Spleen (tissue), 11 donors: ENCODE measurements around the gene ARFGEF3. TPM values are rescaled to one million over a fixed set of nuclear protein-coding genes. Genes with fewer than 3 reads are reported as not detected.

Source experiments
- DNase-seq: peaks from one replicate; pipeline ENCODE4 v3.0.0-alpha.2; 2020
- H3K27ac ChIP-seq, 8 donors: fragments of 200-600 bp; sonication (generic) in 7 of 8; 1 replicate in 4 of 8; 2 replicates in 4 of 8; pipeline versions ENCODE4 v1.5.0 to v1.8.0; 2016 to 2021; ENCODE audit warnings: inconsistent platforms in 4 of 8, mild to moderate bottlenecking in 4 of 8, moderate library complexity in 1 of 8
- H3K27me3 ChIP-seq, 7 donors: fragments of 200-600 bp; sonication (generic) in 6 of 7; replicated peaks in 1 of 7; 1 replicate in 4 of 7; 2 replicates in 3 of 7; pipeline versions ENCODE4 v1.5.0 to v1.8.0; 2016 to 2021; ENCODE audit warnings: inconsistent platforms in 3 of 7, mild to moderate bottlenecking in 1 of 7
- H3K36me3 ChIP-seq, 6 donors: fragments of 200-600 bp; sonication (generic) in 5 of 6; 1 replicate in 4 of 6; 2 replicates in 2 of 6; pipeline versions ENCODE4 v1.5.0 to v1.8.0; 2016 to 2021; ENCODE audit warnings: inconsistent platforms in 2 of 6
- H3K4me1 ChIP-seq, 6 donors: fragments of 200-600 bp; sonication (generic) in 5 of 6; 1 replicate in 3 of 6; 2 replicates in 3 of 6; pipeline versions ENCODE4 v1.5.0 to v1.8.0; 2016 to 2021; ENCODE audit warnings: inconsistent platforms in 3 of 6
- H3K4me3 ChIP-seq, 8 donors: fragments of 200-600 bp; sonication (generic) in 7 of 8; 1 replicate in 4 of 8; 2 replicates in 4 of 8; pipeline versions ENCODE4 v1.5.0 to v1.8.0; 2016 to 2021; ENCODE audit warnings: inconsistent platforms in 4 of 8, mild to moderate bottlenecking in 4 of 8, moderate library complexity in 2 of 8
- H3K9me3 ChIP-seq, 8 donors: fragments of 200-600 bp; sonication (generic) in 7 of 8; 1 replicate in 4 of 8; 2 replicates in 4 of 8; pipeline versions ENCODE4 v1.5.0 to v1.8.0; 2016 to 2021; ENCODE audit warnings: inconsistent platforms in 4 of 8
- CTCF ChIP-seq, 11 experiments: fragments of 200-600 bp in 7 of 11; fragments of 450-650 bp in 4 of 11; sonication (generic) in 4 of 11; IDR thresholded peaks in 8 of 11; conservative IDR thresholded peaks in 3 of 11; 1 replicate in 7 of 11; 2 replicates in 4 of 11; pipeline versions ENCODE4 v1.4.0 to v1.8.0; 2016 to 2021; ENCODE audit warnings: antibody characterized with exemption in 11 of 11, inconsistent platforms in 4 of 11, mild to moderate bottlenecking in 1 of 11
- POLR2A ChIP-seq, 3 donors: fragments of 450-650 bp; IDR thresholded peaks; one replicate each; pipeline ENCODE4 v1.5.1; 2017; ENCODE audit warnings: antibody characterized with exemption in 3 of 3, mild to moderate bottlenecking in 1 of 3
- POLR2AphosphoS5 ChIP-seq, 3 donors: sonication (generic); formaldehyde crosslinking; IDR thresholded peaks; one replicate each; pipeline ENCODE4 v1.5.1; 2017; ENCODE audit warnings: antibody characterized with exemption in 3 of 3
- whole genome bisulfite sequencing, 5 donors: extraction: QIAGEN DNeasy Blood & Tissue Kit in 3 of 5; methylation state at CpG; one replicate each; pipeline versions ENCODE4 v1.1.5 to v1.1.7; 2013 to 2018; 5-methylcytosine and 5-hydroxymethylcytosine counted together
- intact Hi-C: fragments of 100-400 bp; cut with DNase I; formaldehyde crosslinking; loops from one replicate; pipeline ENCODE4 v1.15.0; 2023; ENCODE audit warnings: low total_unique reads
- polyA plus RNA-seq, 3 donors: library from polyadenylated mRNA; stranded (reverse); fragments of 200-250 nt; gene quantifications; one replicate each; pipeline ENCODE4 v1.2.1, GENCODE V29; 2013
- total RNA-seq, 7 donors: library from RNA; depleted of rRNA in 3 of 7; stranded (reverse); fragments of >200 nt in 3 of 7; fragmentation: NEBNext Ultra II Directional in 4 of 7; extraction: Animal tissue kit (Norgen Biotek cat#: 25700) in 4 of 7; gene quantifications; one replicate each; pipeline versions ENCODE4 v1.1.0 to v1.2.1, GENCODE V29; 2016 to 2021
- donor health status: healthy with polysubstance abuse.
- donor health status: DM: no; HTN: no; CAD: no; lungs with moderate emphysema.
- donor health status: DM: no; HTN: no; CAD: no.
- donor health status: Bipolar disorder and iron deficiency.
- donor health status: healthy.
- donor health status: DM: no; HTN: no; CAD: no.
- donor health status: DM: yes; HTN: yes; CAD: no.

The ARFGEF3 gene
- total and polyA plus RNA-seq, 10 donors: 0.09 to 3.1 (median 1.7) TPM

GRCh38 chr6:138378463-138378862, 216.7 kb downstream of the ARFGEF3 start:
- Histone ChIP-seq H3K36me3 (no peaks in the 10 kb centered on the region), H3K9me3 (no peaks in the 10 kb centered on the region), H3K4me1 (no peaks in the 10 kb centered on the region), H3K4me3 (no peak overlapping the region), H3K27me3 (no peaks in the 10 kb centered on the region), H3K27ac (no peak overlapping the region)
- WGBS, 5 donors: 84 to 93% (median 91%) methylated on average over 4 of the region's 4 CpGs
- TF ChIP-seq POLR2AphosphoS5 (IDR thresholded peaks at IDR 0.05) (no peak), CTCF (IDR thresholded peaks at IDR 0.05 in 8 of 11, conservative IDR thresholded peaks at IDR 0.05 in 3 of 11) (no peak), POLR2A (IDR thresholded peaks at IDR 0.05) (no peak)
- DNase-seq: no peak
- intact Hi-C loops: no loop called here

GRCh38 chr6:138382498-138383265, 220.9 kb downstream of the ARFGEF3 start:
- Histone ChIP-seq H3K4me3 (no peak overlapping the region), H3K4me1 (no peaks in the 10 kb centered on the region), H3K27ac (no peak overlapping the region), H3K36me3 (no peaks in the 10 kb centered on the region), H3K9me3 (no peaks in the 10 kb centered on the region), H3K27me3 (no peaks in the 10 kb centered on the region)
- 64 to 80% (median 77%) methylated on average over 7 to 8 of the region's 8 CpGs for WGBS, 5 donors
- DNase-seq: no peak
- TF ChIP-seq POLR2AphosphoS5 (IDR thresholded peaks at IDR 0.05): no peak
- intact Hi-C loops: no loop called here

GRCh38 chr6:138383776-138384175, 222.0 kb downstream of the ARFGEF3 start:
- Histone ChIP-seq H3K4me3 (no peak overlapping the region), H3K9me3 (no peaks in the 10 kb centered on the region), H3K27ac (no peak overlapping the region), H3K36me3 (no peaks in the 10 kb centered on the region), H3K27me3 (peaks cover 0 to 4% (median 0%) of the 10 kb centered on the region in 7 donors), H3K4me1 (no peaks in the 10 kb centered on the region)
- WGBS, 5 donors: 77 to 85% (median 80%) methylated on average over 3 of the region's 3 CpGs
- DNase-seq: no peak
- intact Hi-C loops: no loop called here
- no peak for TF ChIP-seq CTCF (IDR thresholded peaks at IDR 0.05 in 8 of 11, conservative IDR thresholded peaks at IDR 0.05 in 3 of 11)
- no peak for TF ChIP-seq POLR2AphosphoS5 (IDR thresholded peaks at IDR 0.05)
- TF ChIP-seq POLR2A (IDR thresholded peaks at IDR 0.05): no peak

- no peaks in the 10 kb centered on the region for H3K4me1 ChIP-seq
- DNase-seq: no peak
- TF ChIP-seq POLR2AphosphoS5 (IDR thresholded peaks at IDR 0.05) (no peak), CTCF (IDR thresholded peaks at IDR 0.05 in 8 of 11, conservative IDR thresholded peaks at IDR 0.05 in 3 of 11) (no peak), POLR2A (IDR thresholded peaks at IDR 0.05) (no peak)
- no peak overlapping the region for H3K4me3 ChIP-seq
- WGBS, 5 donors: 90 to 98% (median 95%) methylated on average over 3 of the region's 3 CpGs
- no peaks in the 10 kb centered on the region for H3K36me3 ChIP-seq
- H3K9me3 ChIP-seq: no peaks in the 10 kb centered on the region
- intact Hi-C loops: no loop called here
- H3K27me3 ChIP-seq: peaks cover 0 to 11% (median 0%) of the 10 kb centered on the region in 7 donors
- H3K27ac ChIP-seq: no peak overlapping the region
Observed at GRCh38 chr6:138386897-138387296, 225.2 kb downstream of the ARFGEF3 start.
